PC-9 (cell line): ENCODE measurements around the gene ABHD16A. TPM values are rescaled to one million over a fixed set of nuclear protein-coding genes. Genes with fewer than 3 reads are reported as not detected.

ENCODE experiments used
- BruUV-seq: library from RNA; stranded (reverse); fragments of 400-500 nt; replicated peaks from 2 replicates; lab custom pipeline; 2021; lab: Mats Ljungman, UMichigan
- CTCF ChIA-PET: fragments of 300-600 bp; sonication (Branson Sonifier 250); formaldehyde crosslinking; loops from one replicate; lab custom pipeline; 2022; ENCODE audit warnings: antibody characterized with exemption; lab: Charles Lee
- POLR2A ChIA-PET: fragments of 300-600 bp; sonication (Branson Sonifier 250); formaldehyde crosslinking; loops from one replicate; lab custom pipeline; 2022; ENCODE audit warnings: antibody characterized with exemption; ENCODE audit not compliant: unreplicated experiment; lab: Charles Lee
- DNase-seq, 2 experiments: peaks; one replicate each; pipeline versions ENCODE4 v3.0.0 to v3.0.0-alpha.2; 2015 to 2022; ENCODE audit warnings: mixed read lengths in 1 of 2
- H2AFZ ChIP-seq: fragments of 200-600 bp; sonication (generic); 2 replicates; pipeline ENCODE4 v1.8.1; 2017; ENCODE audit warnings: antibody characterized with exemption
- H3F3A ChIP-seq: fragments of 200-600 bp; sonication (generic); 2 replicates; pipeline ENCODE4 v1.8.1; 2017; ENCODE audit warnings: antibody characterized with exemption, mild to moderate bottlenecking, low read depth; ENCODE audit not compliant: insufficient read depth
- H3K27ac ChIP-seq: fragments of 200-600 bp; sonication (generic); 2 replicates; pipeline ENCODE4 v1.6.1; 2016; ENCODE audit warnings: mixed run types
- H3K27me3 ChIP-seq: fragments of 200-600 bp; sonication (generic); 2 replicates; pipeline ENCODE4 v1.6.1; 2016; ENCODE audit warnings: low read depth, mixed run types; ENCODE audit not compliant: insufficient read depth
- H3K36me3 ChIP-seq: fragments of 200-600 bp; sonication (generic); 2 replicates; pipeline ENCODE4 v1.6.1; 2016; ENCODE audit warnings: low read depth, mixed run types
- H3K4me1 ChIP-seq: fragments of 200-600 bp; sonication (generic); replicated peaks from 2 replicates; pipeline ENCODE4 v1.6.1; 2016; ENCODE audit warnings: mixed run types; ENCODE audit not compliant: insufficient read depth
- H3K4me2 ChIP-seq: fragments of 200-600 bp; sonication (generic); 2 replicates; pipeline ENCODE4 v1.6.1; 2017; ENCODE audit warnings: mixed run types
- H3K4me3 ChIP-seq: fragments of 200-600 bp; sonication (generic); 2 replicates; pipeline ENCODE4 v1.6.1; 2016; ENCODE audit warnings: mixed run types
- H3K79me2 ChIP-seq: fragments of 200-600 bp; sonication (generic); 2 replicates; pipeline ENCODE4 v1.6.1; 2017; ENCODE audit warnings: low read depth, mixed run types
- H3K9me2 ChIP-seq: fragments of 200-600 bp; sonication (generic); 2 replicates; pipeline ENCODE4 v1.8.1; 2017; ENCODE audit warnings: mild to moderate bottlenecking; ENCODE audit not compliant: insufficient read depth
- H3K9me3 ChIP-seq: fragments of 200-600 bp; sonication (generic); 2 replicates; pipeline ENCODE4 v1.8.1; 2016; ENCODE audit warnings: low read depth; ENCODE audit not compliant: insufficient read depth
- H4K20me1 ChIP-seq: fragments of 200-600 bp; sonication (generic); 2 replicates; pipeline ENCODE4 v1.8.1; 2017; ENCODE audit not compliant: insufficient read depth
- CTCF ChIP-seq: fragments of 200-600 bp; sonication (generic); conservative IDR thresholded peaks from 2 replicates; pipeline ENCODE4 v1.6.1; 2017; ENCODE audit warnings: mixed run types, antibody characterized with exemption, mild to moderate bottlenecking, moderate library complexity
- EZH2 ChIP-seq: fragments of 200-600 bp; sonication (generic); IDR thresholded peaks from 2 replicates; pipeline ENCODE4 v1.8.0; 2017; ENCODE audit warnings: antibody characterized with exemption, low read depth
- intact Hi-C: fragments of 100-400 bp; cut with micrococcal nuclease; formaldehyde crosslinking; loops from one replicate; pipeline ENCODE4 v1.10.0; 2022; ENCODE audit not compliant: unreplicated experiment
- total RNA-seq: library from RNA; stranded (reverse); gene quantifications from 2 replicates; pipeline ENCODE4 v1.2.3, GENCODE V29; 2021

Gene ABHD16A
- total RNA-seq, 1 experiment from 2014 or later: 35.2 TPM

GRCh38 chr6:31663126-31663960 lies 39.8 kb downstream of the ABHD16A start:
- peak overlapping the region; percentile 90; the same call in 1 of the 2 replicates for H3K4me3 ChIP-seq
- ChIA-PET POLR2A (interaction anchor here (0.6 kb wide), 2 partner anchors 72 to 73 kb away, joined by 3 to 13 read pairs; no protein-coding TSS in a partner anchor), CTCF (no interaction called here)
- BruUV-seq: no TSS peak
- no peaks in the 10 kb centered on the region for H3K27me3 ChIP-seq
- H3K9me3 ChIP-seq: no peaks in the 10 kb centered on the region
- peaks cover 37% of the 10 kb centered on the region for H3K4me1 ChIP-seq
- H3K27ac ChIP-seq: no peak overlapping the region
- no peak for DNase-seq
- peak overlapping the region; percentile 95 for H3K4me2 ChIP-seq
- peaks cover 23% of the 10 kb centered on the region for H3F3A ChIP-seq
- H3K36me3 ChIP-seq: peaks cover 23% of the 10 kb centered on the region
- no peaks in the 10 kb centered on the region for H3K9me2 ChIP-seq
- peaks cover 10% of the 10 kb centered on the region; the same call in 1 of the 2 replicates for H4K20me1 ChIP-seq
- intact Hi-C loops: loop anchor here (10.0 kb wide), 1 partner anchor 511 kb away; the partner anchor contains the start of genes AGPAT1 and RNF5
- TF ChIP-seq CTCF (no peak), EZH2 (no peak)
- no peak overlapping the region for H2AFZ ChIP-seq
- H3K79me2 ChIP-seq: peaks cover 67% of the 10 kb centered on the region

GRCh38 chr6:31662124-31662723 lies 40.9 kb downstream of the ABHD16A start:
- Histone ChIP-seq H3K27me3 (no peaks in the 10 kb centered on the region), H3K4me2 (no peak overlapping the region), H3K36me3 (peaks cover 17% of the 10 kb centered on the region; the same call in 1 of the 2 replicates), H3F3A (peaks cover 23% of the 10 kb centered on the region), H3K4me3 (no peak overlapping the region), H3K9me3 (no peaks in the 10 kb centered on the region), H3K4me1 (peaks cover 32% of the 10 kb centered on the region), H3K27ac (no peak overlapping the region), H3K79me2 (peaks cover 67% of the 10 kb centered on the region), H4K20me1 (0 out of 2 replicates have a peak, but pooled peaks cover 7% of the 10 kb centered on the region), H3K9me2 (no peaks in the 10 kb centered on the region), H2AFZ (no peak overlapping the region)
- DNase-seq: no peak
- CTCF ChIA-PET: no interaction called here
- TF ChIP-seq EZH2 (no peak), CTCF (no peak)
- intact Hi-C loops: loop anchor here (10.0 kb wide), 1 partner anchor 513 kb away; the partner anchor contains the start of genes AGPAT1 and RNF5
- POLR2A ChIA-PET: no interaction called here
- BruUV-seq: no TSS peak
